ENCODE data around the gene RUNX1.

RUNX1 gene

DNA sequence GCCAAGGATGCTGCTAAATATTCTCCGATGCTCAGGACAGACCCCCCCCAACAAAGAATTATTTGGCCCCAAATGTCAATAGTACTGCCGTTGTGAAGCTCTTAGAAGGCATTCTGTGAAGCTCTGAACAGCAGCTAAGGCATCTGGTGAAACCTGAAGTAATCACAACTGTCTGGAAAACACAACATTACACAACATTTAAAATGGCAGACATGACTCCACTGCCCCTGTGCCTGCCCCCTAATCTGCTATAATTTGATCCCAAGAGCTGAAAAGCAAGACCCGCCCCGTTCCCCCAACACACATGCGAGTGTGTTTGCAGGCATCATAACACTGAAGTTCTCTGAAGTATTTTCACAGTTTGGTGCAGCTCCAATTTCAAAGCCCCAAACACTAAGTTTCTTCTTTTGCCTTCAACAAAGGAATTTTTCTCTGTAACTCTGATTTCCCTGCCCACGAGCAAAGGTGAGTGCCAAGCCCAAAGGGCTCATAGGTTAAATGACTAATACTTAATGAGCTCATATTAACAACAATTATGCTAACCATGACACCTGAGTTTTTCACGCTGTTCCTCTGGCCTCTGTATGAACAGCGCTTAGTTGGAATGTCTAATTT, 251.1 kb downstream of the RUNX1 start:
- DNase-seq: no peak

DNA sequence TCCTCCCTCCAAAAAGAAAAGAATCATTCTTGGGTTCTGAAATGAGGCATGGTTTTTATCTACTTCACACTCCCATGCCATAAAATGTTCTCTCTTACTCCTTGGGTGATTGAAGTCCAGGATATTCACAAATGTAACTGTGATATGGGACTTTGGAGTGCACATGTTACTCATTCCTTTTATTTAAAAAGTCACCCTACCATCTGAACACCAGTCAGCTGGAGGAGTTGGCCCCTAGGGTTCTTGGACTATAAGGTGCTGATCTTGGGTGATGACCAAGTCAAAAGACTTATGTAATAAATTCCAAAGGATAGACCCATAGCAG, 251.9 kb downstream of the RUNX1 start:
- DNase-seq: no peak

DNA sequence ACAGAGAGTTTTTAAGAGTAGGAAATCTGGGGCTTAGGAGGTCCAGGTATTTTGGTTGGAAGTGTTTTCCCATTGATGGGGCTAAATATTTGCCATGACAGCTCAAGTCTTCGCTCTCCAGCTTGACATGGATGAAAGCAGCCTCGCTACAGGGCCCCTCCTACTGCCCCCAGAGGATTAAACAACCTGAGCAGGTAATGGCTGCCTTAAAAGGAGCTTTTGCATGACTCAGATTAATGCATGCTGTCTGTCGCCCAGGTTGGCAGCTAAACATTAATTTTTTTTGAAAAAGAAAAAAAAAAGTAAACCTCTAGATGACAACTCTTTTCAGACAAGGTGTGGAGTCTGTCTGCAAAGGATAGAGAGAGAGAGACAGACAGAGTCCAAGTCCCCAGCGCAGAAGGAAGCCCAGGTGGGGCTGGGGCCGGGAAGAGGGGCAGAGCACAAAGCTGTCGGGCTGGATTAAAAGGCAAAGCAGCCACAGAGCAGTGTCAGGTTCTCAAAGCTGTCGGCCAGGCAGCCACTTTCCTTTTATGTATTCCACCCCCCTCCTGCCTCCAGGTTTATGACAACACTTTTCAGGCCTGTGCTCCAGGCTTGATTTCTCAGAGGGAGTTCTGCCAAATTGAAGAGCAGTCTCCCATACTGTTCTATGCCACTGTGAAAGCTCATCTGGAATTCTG, 252.4 kb downstream of the RUNX1 start:
- DNase-seq: peak; percentile 93

DNA sequence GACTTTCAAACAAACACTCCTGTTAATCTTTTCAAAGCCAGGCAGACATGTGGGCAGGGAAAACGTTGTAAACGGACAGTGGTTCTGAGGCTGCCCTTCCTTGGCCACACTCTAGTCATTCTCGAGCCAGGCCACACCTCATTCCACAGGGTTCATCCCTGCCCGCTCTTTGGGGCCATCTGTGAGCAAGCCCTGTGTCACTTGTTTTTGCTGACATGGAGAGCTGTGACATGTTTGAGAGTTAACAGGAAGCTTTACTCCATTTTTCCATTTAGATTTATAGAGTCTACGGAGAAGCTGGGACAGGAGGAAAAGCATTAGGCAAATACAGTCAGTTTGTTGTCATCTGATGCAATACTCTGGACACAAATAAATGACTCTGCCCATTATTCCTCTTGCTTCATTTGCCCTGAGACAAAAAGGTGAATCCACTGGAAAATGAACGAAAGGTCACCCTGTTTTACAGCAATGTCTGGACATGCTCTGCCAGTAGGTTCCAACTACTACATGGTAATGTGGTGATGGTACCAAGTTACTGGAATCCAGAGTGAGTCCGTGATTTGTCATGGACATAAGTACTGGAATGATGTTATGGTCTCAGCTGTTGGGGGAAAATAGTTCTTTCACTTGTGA, 253.4 kb downstream of the RUNX1 start:
- no peak for DNase-seq

DNA sequence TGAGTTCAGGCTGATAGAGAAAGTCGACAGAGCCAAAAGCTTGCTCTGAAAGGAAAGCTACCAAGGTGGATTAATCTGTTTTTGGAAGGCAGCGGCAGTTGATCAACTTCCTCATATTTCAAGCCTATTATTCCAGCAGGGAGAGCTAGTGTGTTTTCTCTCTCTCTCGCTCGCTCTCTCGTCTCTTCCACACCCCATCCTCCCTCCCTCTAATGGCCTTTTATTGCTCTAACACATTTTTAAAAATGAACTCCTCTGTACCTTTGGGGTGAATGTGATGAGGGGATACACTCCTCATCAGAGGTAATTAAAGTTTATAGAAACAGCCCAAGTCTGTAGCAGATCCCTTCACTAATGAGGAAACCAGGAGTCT, 253.9 kb downstream of the RUNX1 start:
- DNase-seq: peak; percentile 62

DNA sequence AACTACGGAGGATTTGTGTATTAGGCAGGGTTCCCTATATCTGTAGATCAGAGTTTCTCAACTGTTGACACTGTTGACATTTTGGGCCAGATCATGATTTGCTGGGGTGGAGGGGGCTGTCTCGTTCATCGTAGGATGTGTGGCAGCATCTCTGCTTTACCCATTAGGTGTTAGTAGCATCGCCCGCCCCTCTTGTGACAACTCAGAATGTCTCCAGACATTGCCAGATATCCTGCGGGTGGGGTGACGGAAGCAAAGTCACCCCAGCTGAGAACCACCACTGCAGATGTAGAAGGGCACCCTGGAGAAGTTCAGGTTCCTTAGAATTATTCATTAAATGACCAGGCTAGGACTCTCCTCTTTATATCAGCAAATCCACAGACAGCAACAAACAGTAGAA, 254.4 kb downstream of the RUNX1 start:
- DNase-seq: no peak

DNA sequence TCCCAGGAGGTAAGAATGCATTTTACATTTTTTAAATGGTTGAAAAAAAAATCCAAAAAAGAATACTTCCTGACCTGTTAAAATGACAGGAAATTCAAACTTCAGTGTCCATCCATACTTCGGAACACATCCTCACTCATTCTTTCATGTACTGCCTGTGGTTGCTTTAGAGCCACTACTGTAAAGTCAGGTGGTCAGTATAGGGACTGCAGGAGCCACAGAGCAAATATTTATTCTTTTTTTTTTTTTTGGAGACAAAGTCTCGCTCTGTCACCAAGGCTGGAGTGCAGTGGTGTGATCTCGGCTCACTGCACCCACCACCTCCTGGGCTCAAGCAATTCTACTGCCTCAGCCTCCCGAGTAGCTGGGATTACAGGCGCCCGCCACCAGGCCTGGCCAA, 255.6 kb downstream of the RUNX1 start:
- DNase-seq: no peak

DNA sequence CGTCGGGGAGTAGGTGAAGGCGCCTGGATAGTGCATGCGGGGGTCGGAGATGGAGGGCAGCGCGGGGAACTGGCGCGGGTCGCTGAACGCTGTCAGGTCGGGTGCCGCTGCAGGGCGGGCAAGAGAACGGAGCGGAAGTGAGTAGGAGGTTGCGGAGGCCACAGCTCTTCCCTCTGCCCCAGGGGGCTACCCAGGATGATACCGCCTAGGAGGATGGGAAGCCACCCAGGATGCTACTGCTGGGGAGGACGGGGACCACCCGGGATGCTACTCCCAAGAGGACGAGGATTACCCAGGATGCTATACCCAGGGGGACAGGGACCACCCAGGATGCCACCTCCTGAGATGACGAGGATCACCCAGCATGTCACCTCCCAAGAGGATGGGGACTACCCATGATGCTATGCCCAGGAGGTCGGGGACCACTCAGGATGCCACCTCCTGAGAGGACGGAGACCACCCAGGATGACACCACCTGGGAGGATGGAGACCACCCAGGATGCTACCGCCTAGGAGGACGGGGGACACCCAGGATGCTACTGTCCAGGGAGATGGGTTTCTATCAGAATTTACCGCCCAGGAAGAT, 256.5 kb downstream of the RUNX1 start:
- DNase-seq: no peak

DNA sequence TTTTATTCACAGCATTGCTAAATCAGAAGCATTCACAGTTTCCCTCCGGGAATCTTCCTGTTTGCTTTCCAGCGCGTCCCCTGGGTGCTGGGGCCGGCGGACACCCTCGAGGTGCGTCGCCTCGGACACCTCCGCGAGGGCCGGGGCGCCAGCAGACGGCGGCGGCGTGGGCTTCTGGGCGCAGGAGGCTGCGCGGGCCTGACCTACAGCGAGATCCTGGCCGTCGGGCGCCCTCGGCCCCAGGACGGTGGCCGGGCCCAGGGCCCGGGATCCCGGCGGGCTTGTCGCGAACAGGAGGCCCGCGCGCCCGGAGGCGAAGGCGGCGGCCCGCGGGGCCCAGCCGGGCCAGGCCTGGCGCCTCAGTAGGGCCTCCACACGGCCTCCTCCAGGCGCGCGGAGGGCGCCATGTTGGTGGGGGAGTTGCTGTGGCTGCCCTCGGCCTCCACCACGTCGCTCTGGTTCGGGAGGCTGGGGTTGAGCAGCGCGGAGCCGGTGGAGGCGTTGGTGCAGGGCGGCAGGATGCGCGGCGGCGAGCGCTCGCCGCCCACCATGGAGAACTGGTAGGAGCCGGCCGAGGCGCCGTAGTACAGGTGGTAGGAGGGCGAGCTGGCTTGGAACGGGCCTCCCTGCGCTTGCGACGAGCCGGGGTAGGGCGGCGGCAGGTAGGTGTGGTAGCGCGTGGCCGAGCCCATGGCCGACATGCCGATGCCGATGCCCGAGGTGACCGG, 257.2 kb downstream of the RUNX1 start:
- DNase-seq: no peak

DNA sequence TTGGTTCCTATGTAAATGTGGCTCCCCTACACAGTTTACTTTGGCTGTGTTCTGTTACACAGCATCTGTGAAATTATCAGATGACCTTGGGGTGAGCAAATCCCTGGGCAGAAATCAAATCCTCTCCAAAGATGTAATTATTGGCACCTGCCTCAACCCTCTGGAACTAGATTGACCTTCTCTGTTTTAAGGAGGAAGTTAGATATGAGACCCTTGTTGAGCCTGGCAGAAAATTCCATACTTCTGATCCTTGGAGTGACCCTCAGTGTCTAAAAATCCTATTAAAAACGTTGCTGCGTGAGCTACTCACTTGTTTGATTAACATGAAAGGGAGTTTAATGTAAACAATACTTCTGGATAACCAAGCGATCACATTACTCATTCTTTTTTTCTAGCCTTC, 258.3 kb downstream of the RUNX1 start:
- peak; percentile 28 for DNase-seq

DNA sequence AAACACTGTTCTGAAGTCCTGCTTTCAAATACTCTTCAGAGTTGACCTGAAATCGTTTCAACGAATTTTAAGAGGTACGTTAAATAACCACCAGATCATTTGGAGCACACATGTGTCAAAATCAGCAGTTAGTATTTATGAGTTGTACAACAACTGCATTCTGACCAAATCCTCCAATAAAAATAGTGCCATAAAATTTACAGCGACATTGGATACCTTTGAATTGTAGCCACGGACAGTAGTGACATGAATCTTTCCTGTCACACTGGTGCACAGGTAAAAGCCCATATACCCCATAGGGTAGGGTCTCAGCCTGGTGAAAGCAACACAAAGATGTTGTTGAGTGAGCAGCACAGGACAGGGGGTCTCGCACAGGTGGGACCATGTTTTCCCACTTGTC, 258.8 kb downstream of the RUNX1 start:
- no peak for DNase-seq

DNA sequence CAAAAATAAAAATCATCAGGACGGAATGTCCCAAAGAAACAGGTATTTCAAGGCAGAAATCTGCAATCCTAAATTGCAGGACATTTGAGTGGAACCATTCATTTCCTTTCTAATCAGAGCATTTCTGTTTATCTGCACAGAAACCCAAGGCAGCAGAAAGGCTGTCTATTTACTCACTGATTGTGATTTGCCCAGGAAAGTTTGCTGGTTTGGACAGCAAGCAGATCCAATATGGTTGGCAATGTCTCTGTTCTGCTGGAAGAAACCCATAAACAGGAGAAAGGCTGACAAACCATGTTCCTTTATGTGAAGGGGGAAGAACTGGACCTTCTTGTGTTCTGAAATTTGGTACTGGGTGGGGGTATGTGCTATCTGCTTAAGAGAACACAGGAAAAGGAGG, 260.2 kb downstream of the RUNX1 start:
- DNase-seq: no peak

DNA sequence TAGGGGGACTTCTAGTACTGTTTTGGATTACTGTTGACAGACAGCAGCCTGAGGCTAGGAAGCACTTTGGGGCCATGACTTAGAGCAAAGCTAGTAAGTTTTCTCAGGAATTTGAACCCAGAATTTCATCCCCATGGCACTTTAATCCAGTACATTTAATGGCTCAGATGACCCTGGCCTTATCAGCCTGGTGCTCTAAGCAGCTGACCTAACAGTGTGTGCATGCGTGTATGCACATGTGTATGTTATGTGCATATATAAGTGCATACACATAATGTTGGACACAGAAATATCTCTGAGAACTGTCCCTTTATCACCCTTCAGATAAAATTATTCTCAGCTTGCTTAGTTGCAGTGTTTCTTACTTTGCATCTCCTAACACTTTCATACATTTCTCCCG, 265.3 kb downstream of the RUNX1 start:
- DNase-seq: no peak

DNA sequence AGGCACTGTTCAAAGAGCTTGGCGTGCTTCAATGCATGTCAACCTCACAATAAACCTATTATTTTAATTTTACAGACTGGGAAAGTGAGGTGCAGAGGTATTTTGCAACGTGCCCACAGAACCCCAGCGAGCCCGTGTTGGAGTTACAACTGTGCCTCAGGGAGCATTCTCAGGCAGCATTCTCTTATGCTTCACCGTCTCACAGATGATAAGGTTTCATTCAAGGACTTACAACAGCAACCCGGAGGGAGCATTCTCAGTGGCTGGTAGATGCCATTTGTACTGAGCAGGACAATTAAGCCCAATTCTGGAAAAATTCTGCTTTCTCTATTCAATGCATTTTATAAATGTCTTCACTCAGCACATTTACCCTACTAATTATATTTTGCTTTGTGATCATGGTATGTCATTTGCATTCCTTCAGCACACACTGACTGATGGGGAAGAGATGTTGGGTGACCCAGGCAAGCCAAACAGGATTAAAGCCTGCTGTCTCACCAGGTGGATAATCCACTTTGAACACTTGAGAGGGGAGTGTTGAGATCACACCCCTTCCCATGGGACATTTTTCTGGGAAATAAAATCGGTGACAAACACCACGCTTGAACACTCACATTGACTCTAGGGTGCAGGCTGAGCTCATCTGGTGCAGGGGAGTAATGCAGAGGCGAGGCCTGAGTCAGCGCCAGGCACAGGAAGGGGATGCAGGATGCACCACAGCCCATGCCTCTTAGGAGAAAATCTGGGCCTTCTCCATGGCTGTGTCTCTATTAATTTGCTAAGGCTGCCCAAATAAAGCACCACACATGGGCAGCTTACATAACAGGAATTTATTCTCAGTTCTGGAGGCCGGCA, 266.4 kb downstream of the RUNX1 start:
- DNase-seq: peak; percentile 98

DNA sequence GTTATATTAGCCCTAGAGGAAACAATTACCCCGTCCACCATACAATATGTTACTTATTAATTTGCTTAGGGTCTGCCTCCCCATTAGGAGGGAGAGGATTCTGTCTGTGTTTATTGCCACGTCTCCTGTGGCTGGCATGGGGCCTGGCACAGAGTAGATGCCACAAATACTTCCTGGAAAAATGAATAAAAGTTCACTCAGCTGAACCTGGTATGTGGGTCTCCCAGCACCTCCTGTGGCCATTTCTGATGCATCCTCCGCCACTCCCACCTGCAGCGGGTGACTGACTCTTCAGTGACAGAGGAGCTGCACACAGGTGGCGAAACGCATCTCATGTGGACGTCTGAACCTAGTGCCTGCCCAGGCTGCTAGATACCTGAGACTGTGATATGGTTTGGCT, 267.6 kb downstream of the RUNX1 start:
- no peak for DNase-seq

DNA sequence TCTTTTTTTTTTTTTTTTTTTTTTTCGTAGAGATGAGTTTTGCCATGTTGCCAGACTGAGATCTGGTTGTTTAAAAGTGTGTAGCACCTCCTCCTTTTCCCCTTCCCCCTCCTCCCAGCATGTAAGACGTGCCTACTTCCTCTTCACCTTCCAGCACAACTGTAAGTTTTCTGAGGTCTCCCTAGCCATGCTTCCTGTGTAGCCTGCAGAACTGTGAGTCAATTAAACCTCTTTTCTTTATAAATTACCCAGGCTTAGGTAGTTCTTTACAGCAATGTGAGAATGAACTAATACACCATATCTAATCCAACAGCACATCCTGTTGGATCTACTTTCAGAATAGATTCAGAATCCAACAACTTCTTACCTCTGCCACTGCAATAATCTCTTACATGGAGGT, 269.2 kb downstream of the RUNX1 start:
- DNase-seq: no peak

DNA sequence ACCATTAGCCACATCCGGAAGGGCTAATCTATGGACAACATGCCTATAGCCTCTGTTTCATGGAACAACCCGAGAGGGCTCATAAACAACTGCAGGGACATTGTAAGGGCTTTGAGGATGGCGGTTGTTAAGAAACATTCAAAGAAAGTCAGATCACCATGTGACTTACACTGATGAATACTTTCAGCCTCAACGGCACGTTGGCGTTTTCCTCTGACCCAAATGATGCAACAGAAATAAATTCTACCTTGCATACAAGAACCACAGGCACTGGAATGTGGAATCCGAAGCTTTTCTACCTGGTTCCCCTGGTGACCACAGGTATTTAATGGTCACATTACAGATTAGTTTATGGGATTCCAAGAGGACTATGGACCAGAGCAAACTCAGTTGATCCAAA, 273.3 kb downstream of the RUNX1 start:
- no peak for DNase-seq

DNA sequence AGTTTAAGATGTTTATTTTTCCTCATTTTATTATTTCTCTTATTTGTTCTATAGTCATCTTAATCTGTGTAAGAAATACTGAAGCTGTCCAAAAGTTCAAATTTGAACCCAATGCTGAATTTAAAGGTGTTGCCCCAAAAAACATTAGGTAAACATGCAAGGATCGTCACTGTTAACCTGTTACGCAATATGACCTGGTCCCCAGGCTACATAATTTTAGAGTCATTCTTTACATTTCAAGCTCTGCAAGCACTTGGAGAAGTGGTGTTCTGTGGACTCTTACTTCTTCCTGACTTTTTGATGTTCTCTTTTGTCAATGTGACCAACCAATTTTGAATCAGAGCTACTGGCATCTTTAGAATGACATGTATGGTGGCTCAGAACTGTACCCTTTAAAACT, 274.4 kb downstream of the RUNX1 start:
- no peak for DNase-seq

DNA sequence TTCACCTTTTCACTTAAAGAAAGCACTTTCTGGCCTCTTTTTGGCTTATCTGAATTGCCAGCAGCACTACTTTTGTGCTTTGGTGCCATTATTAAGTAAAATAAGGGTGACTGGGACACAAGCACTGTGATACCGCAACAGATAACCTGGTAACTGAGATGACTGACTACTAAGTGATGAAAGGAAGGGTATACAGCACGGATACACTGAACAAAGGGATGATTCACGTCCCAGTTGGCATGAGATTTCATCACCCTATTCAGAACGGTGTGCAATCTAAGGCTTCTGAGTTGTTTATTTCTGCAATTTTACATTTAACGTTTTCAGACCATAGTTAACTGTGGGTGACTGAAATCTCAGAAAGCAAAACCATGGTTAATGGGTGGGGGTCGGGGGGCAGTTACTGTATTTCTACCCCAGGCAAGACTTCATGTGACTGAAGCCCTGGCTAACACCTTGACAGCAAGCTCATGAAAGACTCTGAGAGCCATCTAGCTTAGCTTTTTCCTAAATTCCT, 277.5 kb downstream of the RUNX1 start:
- no peak for DNase-seq

DNA sequence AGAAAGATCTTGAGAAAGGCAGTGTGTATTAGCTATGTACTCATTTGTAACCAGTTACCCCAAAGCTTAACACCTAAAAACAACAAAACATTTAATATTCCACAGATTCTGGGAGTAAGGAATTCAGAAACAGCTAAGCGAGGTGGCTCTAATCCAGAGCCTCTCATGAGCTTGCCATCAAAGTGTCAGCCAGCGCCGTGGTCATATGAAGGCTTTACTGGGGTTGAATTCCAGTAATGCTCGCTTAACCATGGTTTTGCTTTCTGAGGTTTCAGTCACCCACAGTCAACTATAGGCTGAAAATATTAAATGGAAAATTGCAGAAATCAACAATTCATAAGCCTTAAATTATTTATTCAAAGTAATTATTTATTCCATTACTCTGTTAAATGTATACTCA, 278.5 kb downstream of the RUNX1 start:
- no peak for DNase-seq

DNA sequence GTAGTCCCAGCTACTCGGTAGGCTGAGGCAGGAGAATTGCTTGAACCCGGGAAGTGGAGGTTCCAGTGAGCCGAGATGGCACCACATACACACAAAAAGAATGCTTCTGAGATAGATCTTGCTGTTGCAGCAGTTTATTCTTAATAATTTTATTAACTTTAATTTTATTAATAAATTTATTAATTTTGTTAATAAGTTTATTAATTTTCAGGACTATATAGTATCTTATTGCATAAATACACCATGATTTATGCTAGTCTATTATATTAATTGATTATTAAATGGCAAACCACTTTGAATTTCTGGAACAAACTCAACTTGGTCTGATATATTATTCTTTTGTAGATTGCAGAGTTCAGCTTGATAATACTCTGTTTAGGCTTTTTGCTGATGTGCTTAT, 280.8 kb downstream of the RUNX1 start:
- no peak for DNase-seq

DNA sequence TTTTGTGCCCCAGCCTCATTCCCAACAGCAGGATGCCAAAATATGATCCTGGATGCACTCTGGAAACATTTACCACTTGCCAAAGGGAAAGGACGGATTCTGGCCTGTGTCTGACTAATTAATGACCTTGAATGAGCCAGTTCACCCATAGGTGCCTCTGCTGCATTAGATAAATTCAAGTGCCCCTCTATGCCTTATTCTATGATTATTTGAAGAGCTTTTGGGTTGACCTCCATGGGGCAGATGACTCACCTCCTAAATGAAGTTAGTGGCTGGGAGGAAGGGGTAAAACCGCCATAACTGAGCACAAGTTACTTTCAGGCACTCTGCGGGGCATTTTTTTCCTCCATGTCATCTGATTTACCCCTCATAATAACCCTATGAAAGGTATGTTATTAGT, 282.2 kb downstream of the RUNX1 start:
- DNase-seq: no peak

DNA sequence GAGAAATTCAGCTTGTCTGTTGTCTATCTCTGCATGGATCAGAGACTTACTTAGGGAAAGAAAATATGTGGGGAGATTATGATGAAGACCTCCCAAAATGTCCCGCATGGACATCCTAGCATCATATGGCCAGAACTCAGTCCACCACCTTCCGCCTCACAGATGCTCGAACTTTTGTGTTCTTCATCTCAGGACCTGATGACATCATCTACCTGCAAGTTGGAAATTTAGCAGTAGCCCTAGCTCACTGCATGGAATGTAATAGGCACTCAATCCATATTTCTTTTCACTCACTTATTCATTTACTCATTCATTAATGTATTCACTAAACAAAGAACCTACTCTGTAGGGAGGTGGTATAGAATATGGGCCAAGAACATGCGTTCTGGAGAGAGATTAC, 283.5 kb downstream of the RUNX1 start:
- no peak for DNase-seq
